Stimulated activated naive CD4-positive, alpha-beta T cell (primary cell): ENCODE measurements around the gene C2CD4C.
"Not testable (repeated sequence)": the region's sequence is repeated elsewhere in the genome, so short reads cannot be mapped to it uniquely, and the experiment has no call there.

Source experiments
- DNase-seq, 6 experiments: peaks; one replicate each; lab custom pipeline; 2025; lab: John Stamatoyannopoulos, UW

Gene C2CD4C

DNA sequence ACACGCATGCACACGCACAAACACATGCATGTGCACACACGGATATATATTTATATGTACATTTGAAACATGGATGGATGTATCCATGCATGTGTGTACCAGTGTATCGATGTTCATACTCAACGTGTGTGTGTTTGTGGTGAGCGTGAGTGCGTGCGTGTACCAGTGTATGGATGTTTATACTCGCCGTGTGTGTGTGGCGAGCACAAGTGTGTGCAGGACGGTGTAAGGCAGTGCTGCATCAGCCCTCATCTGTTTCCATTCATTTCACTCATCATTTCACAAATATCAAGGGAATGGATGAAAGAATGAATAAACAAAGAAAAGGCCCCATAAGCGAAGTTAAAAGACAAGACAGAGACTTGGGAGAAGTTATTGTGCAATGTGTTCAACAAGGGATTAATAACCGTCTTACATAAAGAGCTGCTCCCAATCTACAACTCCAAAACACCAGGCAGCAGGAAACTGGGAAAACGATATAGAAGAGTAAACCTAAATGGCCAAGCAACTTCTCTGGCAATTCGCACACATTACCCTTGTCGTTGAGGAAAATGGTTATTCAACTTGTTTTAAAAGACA is 42.7 kb downstream of the C2CD4C start:
- DNase-seq, result no peak

DNA sequence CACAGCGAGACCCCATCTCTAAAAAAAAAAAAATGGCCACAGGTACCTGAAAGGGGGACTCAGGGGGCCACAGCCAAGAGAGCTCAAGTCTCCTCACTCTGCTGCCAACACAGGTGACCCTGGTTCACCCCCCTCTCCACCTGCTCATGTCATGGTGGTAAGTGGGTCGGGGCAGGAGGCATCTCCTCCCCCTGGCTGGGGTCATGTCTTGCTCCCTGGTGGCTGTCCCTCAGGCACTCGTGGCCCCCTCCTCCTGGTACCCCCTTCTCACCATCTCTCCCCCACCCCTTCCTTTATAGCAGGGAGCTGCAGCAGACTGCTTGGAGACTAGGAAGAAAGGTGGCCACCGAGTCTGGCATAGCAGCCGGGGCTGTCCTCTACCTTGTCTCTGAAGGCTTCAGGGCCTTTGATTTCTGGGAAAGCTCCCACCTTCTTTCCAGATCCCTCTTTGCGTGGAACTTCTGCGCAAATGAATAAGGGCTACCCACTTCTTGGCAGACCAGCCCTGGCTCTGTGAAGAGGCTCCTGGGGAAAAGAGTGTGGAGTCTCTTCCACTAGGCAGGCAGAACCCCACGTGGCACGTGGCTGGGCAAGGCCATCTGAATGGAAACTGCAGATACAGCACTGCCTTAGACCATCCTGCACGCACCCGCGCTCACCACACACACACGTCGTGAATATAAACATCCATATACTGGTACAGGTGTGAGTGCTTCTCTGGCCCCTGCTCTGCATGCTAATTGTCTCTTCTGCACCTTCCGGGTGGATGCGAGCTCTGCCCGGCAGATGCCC is 44.3 kb downstream of the C2CD4C start:
- no peak for DNase-seq

DNA sequence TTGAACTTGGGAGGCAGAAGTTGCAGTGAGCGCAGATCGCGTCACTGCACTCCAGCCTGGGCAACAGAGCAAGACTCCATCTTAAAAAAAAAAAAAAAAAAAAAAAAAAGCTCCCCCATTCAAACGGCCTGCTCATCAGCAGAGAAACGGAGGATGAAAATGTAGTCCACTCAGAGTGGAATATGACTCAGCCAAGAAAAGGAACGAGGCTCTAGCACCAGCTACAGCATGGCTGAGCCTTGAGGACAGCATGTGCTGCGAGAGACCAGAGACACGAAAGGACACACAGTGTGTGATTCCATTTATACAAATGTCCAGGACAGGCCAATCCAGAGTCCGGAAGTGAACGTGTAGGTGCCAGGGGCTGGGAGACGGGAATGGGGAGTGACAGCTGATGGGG is 46.3 kb downstream of the C2CD4C start:
- no peak for DNase-seq

DNA sequence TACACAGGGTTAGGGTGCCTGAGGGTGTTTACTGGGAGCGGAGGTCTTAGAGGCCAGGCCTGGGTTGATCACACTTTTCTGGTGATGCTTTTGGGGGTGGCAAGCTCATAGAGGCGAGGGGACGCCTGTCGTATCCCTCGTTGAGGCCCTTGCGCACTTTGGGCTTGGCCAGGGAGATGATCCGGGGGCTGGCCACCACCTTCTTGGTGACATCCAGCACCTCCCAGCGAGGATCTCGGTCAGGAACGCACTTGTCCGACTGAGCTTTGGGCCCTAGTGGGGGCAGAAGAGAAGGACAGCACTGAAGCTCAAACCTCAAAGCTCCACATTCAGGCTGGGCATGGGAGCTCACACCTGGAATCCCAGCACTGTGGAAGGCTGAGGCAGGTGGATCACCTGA is 46.8 kb downstream of the C2CD4C start:
- no peak for DNase-seq

DNA sequence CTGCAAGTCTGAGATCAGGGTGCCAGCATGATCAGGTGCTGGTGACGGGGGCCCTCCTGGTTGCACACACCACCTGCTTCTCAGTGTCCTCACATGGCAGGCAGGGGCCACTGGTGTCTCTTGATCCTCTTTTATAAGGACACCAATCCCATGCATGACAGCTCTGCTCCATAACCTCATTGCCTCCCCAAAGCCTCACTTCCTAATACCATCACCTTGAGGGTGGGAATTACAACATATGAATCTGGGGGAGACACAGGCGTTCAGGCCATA is 49.4 kb downstream of the C2CD4C start:
- no peak for DNase-seq

DNA sequence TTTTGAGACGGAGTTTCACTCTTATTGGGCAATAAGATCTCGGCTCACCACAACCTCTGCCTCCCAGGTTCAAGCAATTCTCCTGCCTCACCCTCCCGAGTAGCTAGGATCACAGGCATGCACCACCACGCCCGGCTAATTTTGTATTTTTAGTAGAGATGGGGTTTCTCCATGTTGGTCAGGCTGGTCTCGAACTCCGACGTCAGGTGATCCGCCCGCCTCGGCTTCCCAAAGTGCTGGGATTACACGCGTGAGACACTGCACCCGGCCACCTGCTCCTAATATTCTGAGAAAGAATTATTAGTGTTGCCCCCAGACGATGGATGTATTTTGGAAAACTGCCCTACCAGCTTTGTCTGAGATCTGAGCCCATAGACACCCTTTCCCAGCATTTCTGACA is 53.4 kb downstream of the C2CD4C start:
- not testable (repeated sequence) for DNase-seq
